Activated CD4-positive, alpha-beta T cell treated with anti-CD3 and anti-CD28 coated beads for 36 hours (primary cell): Measurements from ENCODE around the gene CIZ1. TPM values are rescaled to one million over a fixed set of nuclear protein-coding genes. Genes with fewer than 3 reads are reported as not detected.

Experiments
- ATAC-seq: fragments of 200-7000 bp; cut with Tn5 transposase; one replicate; pipeline ENCODE4 v1.10.0; 2021; ENCODE audit warnings: mild to moderate bottlenecking, moderate library complexity
- CTCF ChIA-PET: fragments of 350-600 bp; sonication (Branson Sonifier 250); formaldehyde crosslinking; loops from one replicate; lab custom pipeline; 2021; ENCODE audit warnings: antibody characterized with exemption; lab: Charles Lee
- POLR2A ChIA-PET: fragments of 350-600 bp; sonication (Branson Sonifier 250); formaldehyde crosslinking; loops from one replicate; lab custom pipeline; 2021; ENCODE audit warnings: antibody characterized with exemption, inconsistent platforms; lab: Charles Lee
- DNase-seq: peaks from one replicate; pipeline ENCODE4 v3.0.0-alpha.2; 2020
- H3K27ac Mint-ChIP-seq: one replicate; pipeline ENCODE4 v1.8.0; 2021; ENCODE audit warnings: mixed read lengths
- H3K27me3 Mint-ChIP-seq: one replicate; pipeline ENCODE4 v1.8.0; 2021; ENCODE audit warnings: mixed read lengths
- H3K36me3 Mint-ChIP-seq: one replicate; pipeline ENCODE4 v1.8.0; 2021; ENCODE audit warnings: low read depth, mixed read lengths
- H3K4me1 Mint-ChIP-seq: one replicate; pipeline ENCODE4 v1.8.0; 2021; ENCODE audit warnings: mixed read lengths
- H3K4me3 Mint-ChIP-seq: one replicate; pipeline ENCODE4 v1.8.0; 2021; ENCODE audit warnings: mild to moderate bottlenecking, moderate library complexity, mixed read lengths
- H3K9me3 Mint-ChIP-seq: one replicate; pipeline ENCODE4 v1.8.0; 2021; ENCODE audit warnings: low read depth, mixed read lengths
- intact Hi-C, 2 experiments: fragments of 100-400 bp; cut with DNase I in 1 of 2; cut with micrococcal nuclease in 1 of 2; formaldehyde crosslinking; loops; one replicate each; pipeline versions ENCODE4 v1.14.2 to v1.15.1; 2022 to 2024; cut with DNase I, micrococcal nuclease
- total RNA-seq, 2 experiments: library from RNA; stranded (reverse); gene quantifications; one replicate each; pipeline ENCODE4 v1.2.3, GENCODE V29; 2021

CIZ1 gene
- total RNA-seq, 2 experiments from 2014 or later: 79.5 to 110 TPM

GRCh38 chr9:128211981-128212281 is 20.6 kb upstream of the CIZ1 start:
- Mint-ChIP-seq H3K9me3 (no peaks in the 10 kb centered on the region), H3K27me3 (peaks cover 2% of the 10 kb centered on the region), H3K36me3 (no peaks in the 10 kb centered on the region), H3K4me1 (no peaks in the 10 kb centered on the region), H3K27ac (no peak overlapping the region), H3K4me3 (no peak overlapping the region)
- intact Hi-C loops: no loop called here
- ATAC-seq: no peak
- ChIA-PET CTCF (no interaction called here), POLR2A (no interaction called here)
- no peak for DNase-seq

GRCh38 chr9:128211186-128211980 is 20.0 kb upstream of the CIZ1 start:
- no peaks in the 10 kb centered on the region for H3K9me3 Mint-ChIP-seq
- intact Hi-C loops: no loop called here
- ATAC-seq (no peak), DNase-seq (no peak)
- H3K4me1 Mint-ChIP-seq: no peaks in the 10 kb centered on the region
- no peaks in the 10 kb centered on the region for H3K36me3 Mint-ChIP-seq
- no peak overlapping the region for H3K27ac Mint-ChIP-seq
- no peak overlapping the region for H3K4me3 Mint-ChIP-seq
- ChIA-PET POLR2A (no interaction called here), CTCF (no interaction called here)
- H3K27me3 Mint-ChIP-seq: peaks cover 2% of the 10 kb centered on the region

- H3K27me3 Mint-ChIP-seq: peaks cover 13% of the 10 kb centered on the region
- ATAC-seq (no peak), DNase-seq (no peak)
- no peaks in the 10 kb centered on the region for H3K9me3 Mint-ChIP-seq
- CTCF ChIA-PET: interaction anchor here (1.1 kb wide), 1 partner anchor 25 kb away, joined by 3 read pairs; no protein-coding TSS in a partner anchor
- H3K4me3 Mint-ChIP-seq: no peak overlapping the region
- no peaks in the 10 kb centered on the region for H3K36me3 Mint-ChIP-seq
- POLR2A ChIA-PET: no interaction called here
- H3K4me1 Mint-ChIP-seq: peaks cover 4% of the 10 kb centered on the region
- intact Hi-C loops: no loop called here
- H3K27ac Mint-ChIP-seq: no peak overlapping the region
These were observed 17.7 kb upstream of the CIZ1 start for GRCh38 chr9:128208946-128209669.

- Mint-ChIP-seq H3K9me3 (no peaks in the 10 kb centered on the region), H3K4me3 (no peak overlapping the region), H3K27me3 (peaks cover 13% of the 10 kb centered on the region), H3K4me1 (peaks cover 5% of the 10 kb centered on the region), H3K36me3 (no peaks in the 10 kb centered on the region), H3K27ac (no peak overlapping the region)
- POLR2A ChIA-PET: no interaction called here
- CTCF ChIA-PET: no interaction called here
- ATAC-seq (no peak), DNase-seq (no peak)
- intact Hi-C loops: no loop called here
These were observed 17.0 kb upstream of the CIZ1 start for GRCh38 chr9:128208386-128208785.

- Mint-ChIP-seq H3K4me1 (peaks cover 12% of the 10 kb centered on the region), H3K27me3 (peaks cover 12% of the 10 kb centered on the region), H3K27ac (no peak overlapping the region), H3K4me3 (no peak overlapping the region), H3K9me3 (no peaks in the 10 kb centered on the region), H3K36me3 (no peaks in the 10 kb centered on the region)
- no peak for ATAC-seq
- POLR2A ChIA-PET: interaction anchor here (0.7 kb wide), 1 partner anchor 17 kb away, joined by 3 read pairs; no protein-coding TSS in a partner anchor
- intact Hi-C loops: no loop called here
- no peak for DNase-seq
- CTCF ChIA-PET: interaction anchor here (0.8 to 1.9 kb wide), 4 partner anchors 9 to 20 kb away, joined by 3 to 7 read pairs (median 4); no protein-coding TSS in a partner anchor
These were observed 15.8 kb upstream of the CIZ1 start for GRCh38 chr9:128206916-128207910.

- CTCF ChIA-PET: interaction anchor here (0.8 to 1.9 kb wide), 4 partner anchors 10 to 19 kb away, joined by 3 to 7 read pairs (median 4); no protein-coding TSS in a partner anchor
These were observed 15.1 kb upstream of the CIZ1 start for GRCh38 chr9:128206484-128206883.

GRCh38 chr9:128205296-128205944 is 14.0 kb upstream of the CIZ1 start:
- ChIA-PET POLR2A (no interaction called here), CTCF (interaction anchor here (0.6 kb wide), 1 partner anchor 21 kb away, joined by 3 read pairs; no protein-coding TSS in a partner anchor)
- H3K27ac Mint-ChIP-seq: no peak overlapping the region
- no peak for ATAC-seq
- intact Hi-C loops: no loop called here
- peaks cover 11% of the 10 kb centered on the region for H3K27me3 Mint-ChIP-seq
- no peaks in the 10 kb centered on the region for H3K36me3 Mint-ChIP-seq
- DNase-seq: no peak
- H3K9me3 Mint-ChIP-seq: no peaks in the 10 kb centered on the region
- no peak overlapping the region for H3K4me3 Mint-ChIP-seq
- H3K4me1 Mint-ChIP-seq: peaks cover 12% of the 10 kb centered on the region

More at GRCh38 chr9:128206484-128206883, 15.1 kb upstream of the CIZ1 start:
- H3K4me1 Mint-ChIP-seq: peaks cover 12% of the 10 kb centered on the region
- ATAC-seq (no peak), DNase-seq (no peak)
- H3K4me3 Mint-ChIP-seq: no peak overlapping the region
- H3K27ac Mint-ChIP-seq: no peak overlapping the region
- H3K36me3 Mint-ChIP-seq: no peaks in the 10 kb centered on the region
- POLR2A ChIA-PET: interaction anchor here (0.7 kb wide), 1 partner anchor 17 kb away, joined by 3 read pairs; no protein-coding TSS in a partner anchor
- H3K9me3 Mint-ChIP-seq: no peaks in the 10 kb centered on the region
- intact Hi-C loops: no loop called here
- peaks cover 11% of the 10 kb centered on the region for H3K27me3 Mint-ChIP-seq

GRCh38 chr9:128204858-128205257 is 13.5 kb upstream of the CIZ1 start:
- H3K27ac Mint-ChIP-seq: no peak overlapping the region
- H3K27me3 Mint-ChIP-seq: peaks cover 11% of the 10 kb centered on the region
- no peaks in the 10 kb centered on the region for H3K9me3 Mint-ChIP-seq
- intact Hi-C loops: no loop called here
- H3K4me1 Mint-ChIP-seq: peaks cover 12% of the 10 kb centered on the region
- H3K4me3 Mint-ChIP-seq: peak overlapping the region; percentile 26
- ChIA-PET CTCF (interaction anchor here (0.6 kb wide), 1 partner anchor 294 kb away, joined by 3 read pairs; no protein-coding TSS in a partner anchor), POLR2A (interaction anchor here (0.6 kb wide), 1 partner anchor 13 kb away, joined by 5 read pairs; no protein-coding TSS in a partner anchor)
- ATAC-seq (no peak), DNase-seq (no peak)
- H3K36me3 Mint-ChIP-seq: no peaks in the 10 kb centered on the region

- peak; percentile 38 for DNase-seq
- ChIA-PET POLR2A (interaction anchor here (0.6 kb wide), 1 partner anchor 12 kb away, joined by 5 read pairs; no protein-coding TSS in a partner anchor), CTCF (interaction anchor here (0.7 to 0.9 kb wide), 4 partner anchors 14 to 678 kb away, joined by 3 to 4 read pairs (median 3); no protein-coding TSS in a partner anchor)
- H3K4me3 Mint-ChIP-seq: peak overlapping the region; percentile 26
- no peak overlapping the region for H3K27ac Mint-ChIP-seq
- no peak for ATAC-seq
- no peaks in the 10 kb centered on the region for H3K36me3 Mint-ChIP-seq
- H3K27me3 Mint-ChIP-seq: peaks cover 11% of the 10 kb centered on the region
- intact Hi-C loops: loop anchor here (1.0 kb wide), 8 partner anchors 13 to 136 kb away; partner anchors contain the start of genes BBLN (in 1 of the 2), CIZ1 (in 1 of the 2), COQ4 (in 1 of the 2) and GOLGA2 (in 1 of the 2)
- H3K4me1 Mint-ChIP-seq: peaks cover 12% of the 10 kb centered on the region
- no peaks in the 10 kb centered on the region for H3K9me3 Mint-ChIP-seq
These were observed 12.6 kb upstream of the CIZ1 start for GRCh38 chr9:128203707-128204551.
